Endothelial cell of umbilical vein (primary cell): Measurements from ENCODE around the gene FBLN7.

Source experiments
- EZH2 ChIP-seq: IDR thresholded peaks from 2 replicates; pipeline ENCODE4 v1.6.1; 2012; ENCODE audit warnings: borderline replicate concordance, low read depth, mild to moderate bottlenecking, moderate library complexity, low read length, inconsistent platforms; ENCODE audit not compliant: severe bottlenecking
- FOS ChIP-seq: IDR thresholded peaks from 2 replicates; pipeline ENCODE4 v1.6.1; 2011; ENCODE audit warnings: mild to moderate bottlenecking, low read length, moderate library complexity, borderline replicate concordance; ENCODE audit not compliant: insufficient read depth
- GATA2 ChIP-seq: IDR thresholded peaks from 2 replicates; pipeline ENCODE4 v1.7.0; 2011; ENCODE audit warnings: low read depth, mild to moderate bottlenecking, moderate library complexity, mixed read lengths, low read length; ENCODE audit not compliant: insufficient read length, insufficient read depth
- JUN ChIP-seq: IDR thresholded peaks from 2 replicates; pipeline ENCODE4 v1.6.1; 2011; ENCODE audit warnings: borderline replicate concordance, low read depth; ENCODE audit not compliant: insufficient read length, insufficient read depth
- POLR2A ChIP-seq: IDR thresholded peaks from 2 replicates; pipeline ENCODE4 v1.6.1; 2012; ENCODE audit warnings: low read depth, mild to moderate bottlenecking, control low read depth, low read length
- POLR2AphosphoS5 ChIP-seq: IDR thresholded peaks from 2 replicates; pipeline ENCODE4 v1.6.1; 2012; ENCODE audit warnings: low read depth, mild to moderate bottlenecking, control low read depth, low read length, moderate library complexity; ENCODE audit not compliant: insufficient read depth
- TF ChIP-seq, protein P1 (sequence below), 2 donors: IDR thresholded peaks; 1 replicate in 1 of 2; 2 replicates in 1 of 2; pipeline ENCODE4 v1.5.1; 2011; ENCODE audit warnings: low read length in 2 of 2, mild to moderate bottlenecking in 2 of 2, moderate library complexity in 2 of 2, control low read depth in 1 of 2, inconsistent platforms in 1 of 2, low read depth in 1 of 2; ENCODE audit not compliant: insufficient read depth in 1 of 2; ENCODE audit errors: extremely low read depth in 1 of 2
- TF ChIP-seq, protein P2 (sequence below): IDR thresholded peaks from 2 replicates; pipeline ENCODE4 v1.6.1; 2011; ENCODE audit not compliant: insufficient read depth, insufficient read length

DNA sequence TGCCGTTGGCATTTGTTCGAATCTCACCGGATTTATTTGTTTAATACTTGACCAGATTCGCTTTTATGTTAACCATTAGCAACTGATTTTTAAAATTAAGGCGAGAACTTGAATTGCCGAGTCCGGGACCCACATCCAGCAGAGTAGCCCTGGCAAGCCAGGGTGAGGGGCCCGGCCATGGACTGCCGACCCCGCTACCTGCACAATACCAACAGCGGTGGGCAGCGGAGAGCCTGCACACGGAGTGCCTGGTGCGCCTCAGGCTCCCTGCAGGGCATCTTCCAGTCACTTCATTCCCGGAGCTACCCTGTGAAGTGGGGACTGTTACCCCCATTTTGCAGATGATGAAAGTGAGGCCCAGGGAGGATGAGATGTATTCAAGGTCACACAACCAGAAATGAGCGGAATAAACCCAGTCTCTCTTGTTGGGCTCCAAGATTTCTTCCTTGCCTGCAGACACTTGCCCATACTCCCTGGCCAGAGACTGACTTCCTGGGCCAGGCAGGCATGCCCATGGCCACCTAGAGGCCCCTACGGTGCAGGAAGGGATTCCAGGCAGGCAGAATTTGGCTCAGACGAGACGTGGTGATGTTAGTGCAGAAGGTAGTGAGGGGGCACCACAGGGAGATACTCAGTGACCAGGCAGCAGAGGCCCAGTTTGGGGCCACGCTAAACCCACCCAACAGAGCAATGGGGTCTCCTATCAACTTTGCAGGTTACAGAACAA is 2.9 kb downstream of the FBLN7 start:
- TF ChIP-seq, protein P1, sequence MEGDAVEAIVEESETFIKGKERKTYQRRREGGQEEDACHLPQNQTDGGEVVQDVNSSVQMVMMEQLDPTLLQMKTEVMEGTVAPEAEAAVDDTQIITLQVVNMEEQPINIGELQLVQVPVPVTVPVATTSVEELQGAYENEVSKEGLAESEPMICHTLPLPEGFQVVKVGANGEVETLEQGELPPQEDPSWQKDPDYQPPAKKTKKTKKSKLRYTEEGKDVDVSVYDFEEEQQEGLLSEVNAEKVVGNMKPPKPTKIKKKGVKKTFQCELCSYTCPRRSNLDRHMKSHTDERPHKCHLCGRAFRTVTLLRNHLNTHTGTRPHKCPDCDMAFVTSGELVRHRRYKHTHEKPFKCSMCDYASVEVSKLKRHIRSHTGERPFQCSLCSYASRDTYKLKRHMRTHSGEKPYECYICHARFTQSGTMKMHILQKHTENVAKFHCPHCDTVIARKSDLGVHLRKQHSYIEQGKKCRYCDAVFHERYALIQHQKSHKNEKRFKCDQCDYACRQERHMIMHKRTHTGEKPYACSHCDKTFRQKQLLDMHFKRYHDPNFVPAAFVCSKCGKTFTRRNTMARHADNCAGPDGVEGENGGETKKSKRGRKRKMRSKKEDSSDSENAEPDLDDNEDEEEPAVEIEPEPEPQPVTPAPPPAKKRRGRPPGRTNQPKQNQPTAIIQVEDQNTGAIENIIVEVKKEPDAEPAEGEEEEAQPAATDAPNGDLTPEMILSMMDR (IDR thresholded peaks at IDR 0.05; ENCODE audit: extremely low read depth in 1 of 2, insufficient read depth in 1 of 2, low read depth in 1 of 2, low read length in 2 of 2) = no peak
- no peak for TF ChIP-seq POLR2A
- no peak for TF ChIP-seq JUN
- TF ChIP-seq, protein P2, sequence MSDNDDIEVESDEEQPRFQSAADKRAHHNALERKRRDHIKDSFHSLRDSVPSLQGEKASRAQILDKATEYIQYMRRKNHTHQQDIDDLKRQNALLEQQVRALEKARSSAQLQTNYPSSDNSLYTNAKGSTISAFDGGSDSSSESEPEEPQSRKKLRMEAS = no peak
- no peak for TF ChIP-seq EZH2
- no peak for TF ChIP-seq FOS
- no peak for TF ChIP-seq POLR2AphosphoS5
- no peak for TF ChIP-seq GATA2
